BE2C (cell line): ENCODE results near the gene SLC25A53.
"Not testable (repeated sequence)": the region's sequence is repeated elsewhere in the genome, so short reads cannot be mapped to it uniquely, and the experiment has no call there.

Source experiments
- DNase-seq: peaks from one replicate; pipeline ENCODE4 v3.0.0-alpha.2; 2020
- H3K27me3 ChIP-seq: fragments of 250-450 bp; sonication (Bioruptor Pico); 2 replicates; pipeline ENCODE4 v1.5.1; 2020; ENCODE audit warnings: mild to moderate bottlenecking
- H3K36me3 ChIP-seq: fragments of 250-450 bp; sonication (Bioruptor Pico); 2 replicates; pipeline ENCODE4 v1.5.1; 2020; ENCODE audit warnings: mild to moderate bottlenecking
- H3K4me1 ChIP-seq: fragments of 250-450 bp; sonication (Bioruptor Pico); 2 replicates; pipeline ENCODE4 v1.5.1; 2020
- H3K4me3 ChIP-seq: 2 replicates; pipeline ENCODE4 v1.5.1; 2011; ENCODE audit warnings: low read depth, low read length
- H3K9me3 ChIP-seq: fragments of 250-450 bp; sonication (Bioruptor Pico); 2 replicates; pipeline ENCODE4 v1.5.1; 2020
- TF ChIP-seq, protein P1 (sequence below): IDR thresholded peaks from 2 replicates; pipeline ENCODE4 v1.5.1; 2012; ENCODE audit warnings: mild to moderate bottlenecking, low read depth, low read length

The SLC25A53 gene

DNA sequence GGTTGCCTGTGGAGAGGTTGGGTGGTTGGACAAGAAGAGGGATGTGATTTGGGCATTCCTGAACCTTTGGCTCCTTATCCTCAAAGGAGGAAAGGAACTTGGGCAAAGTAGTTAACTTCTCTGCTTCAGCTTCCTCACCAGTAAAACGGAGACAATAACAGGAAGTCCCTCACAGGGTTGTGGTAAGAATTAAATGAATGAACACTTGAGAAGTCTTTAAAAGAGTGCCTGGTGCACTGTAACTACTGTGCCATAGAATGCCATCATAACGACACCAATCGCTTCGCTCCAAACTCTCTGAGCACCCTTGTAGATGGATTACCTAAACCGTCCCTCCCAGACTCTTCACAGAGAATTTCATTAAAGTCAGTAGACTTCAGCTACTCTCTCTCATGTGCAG, 34.0 kb downstream of the SLC25A53 start:
- DNase-seq = no peak
- Histone ChIP-seq H3K9me3 (no peaks in the 10 kb centered on the region), H3K4me3 (no peak overlapping the region), H3K27me3 (no peaks in the 10 kb centered on the region), H3K36me3 (no peaks in the 10 kb centered on the region), H3K4me1 (no peaks in the 10 kb centered on the region)
- TF ChIP-seq, protein P1, sequence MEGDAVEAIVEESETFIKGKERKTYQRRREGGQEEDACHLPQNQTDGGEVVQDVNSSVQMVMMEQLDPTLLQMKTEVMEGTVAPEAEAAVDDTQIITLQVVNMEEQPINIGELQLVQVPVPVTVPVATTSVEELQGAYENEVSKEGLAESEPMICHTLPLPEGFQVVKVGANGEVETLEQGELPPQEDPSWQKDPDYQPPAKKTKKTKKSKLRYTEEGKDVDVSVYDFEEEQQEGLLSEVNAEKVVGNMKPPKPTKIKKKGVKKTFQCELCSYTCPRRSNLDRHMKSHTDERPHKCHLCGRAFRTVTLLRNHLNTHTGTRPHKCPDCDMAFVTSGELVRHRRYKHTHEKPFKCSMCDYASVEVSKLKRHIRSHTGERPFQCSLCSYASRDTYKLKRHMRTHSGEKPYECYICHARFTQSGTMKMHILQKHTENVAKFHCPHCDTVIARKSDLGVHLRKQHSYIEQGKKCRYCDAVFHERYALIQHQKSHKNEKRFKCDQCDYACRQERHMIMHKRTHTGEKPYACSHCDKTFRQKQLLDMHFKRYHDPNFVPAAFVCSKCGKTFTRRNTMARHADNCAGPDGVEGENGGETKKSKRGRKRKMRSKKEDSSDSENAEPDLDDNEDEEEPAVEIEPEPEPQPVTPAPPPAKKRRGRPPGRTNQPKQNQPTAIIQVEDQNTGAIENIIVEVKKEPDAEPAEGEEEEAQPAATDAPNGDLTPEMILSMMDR = no peak

DNA sequence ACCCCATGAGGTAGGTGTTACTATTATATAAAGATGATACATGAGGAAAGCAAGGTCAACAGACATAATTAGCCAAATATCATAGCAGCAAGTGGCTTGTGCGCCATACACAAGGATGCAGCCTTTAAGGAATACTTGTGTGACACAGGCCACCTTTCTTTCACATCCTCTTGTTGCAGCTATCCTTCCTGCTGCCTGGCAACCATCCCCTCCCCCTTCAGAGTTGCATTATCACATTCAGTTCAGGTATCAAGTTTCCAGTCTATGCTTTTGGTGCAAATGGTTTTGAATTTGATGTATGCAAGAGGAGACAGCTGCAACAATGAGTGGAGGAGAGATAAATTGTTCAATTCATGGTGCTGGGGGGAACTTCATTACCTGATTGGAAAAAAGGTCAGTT, 38.0 kb downstream of the SLC25A53 start:
- Histone ChIP-seq H3K4me1 (no peaks in the 10 kb centered on the region), H3K4me3 (no peak overlapping the region), H3K36me3 (no peaks in the 10 kb centered on the region), H3K27me3 (no peaks in the 10 kb centered on the region), H3K9me3 (no peaks in the 10 kb centered on the region)
- TF ChIP-seq, protein P1 = no peak
- no peak for DNase-seq

DNA sequence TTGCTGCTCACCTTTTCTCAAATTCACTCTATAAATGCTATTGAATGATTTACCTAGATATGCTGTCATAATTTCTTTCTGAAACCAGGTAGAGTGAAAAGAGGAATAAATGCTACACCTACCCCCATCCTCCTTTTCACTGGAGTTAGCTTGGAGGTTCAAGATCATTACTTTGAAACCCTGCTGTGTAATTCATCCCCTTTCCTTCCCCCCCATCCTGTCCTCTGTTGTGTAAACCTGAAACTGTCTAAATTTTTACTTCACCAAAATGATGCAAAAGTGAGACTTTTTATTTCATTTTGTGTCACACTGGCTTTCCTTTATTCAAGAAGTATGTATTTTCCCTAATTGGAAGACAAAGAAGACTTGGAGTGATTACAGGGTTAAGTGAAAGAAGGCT, 39.0 kb downstream of the SLC25A53 start:
- Histone ChIP-seq H3K4me3 (no peak overlapping the region), H3K9me3 (no peaks in the 10 kb centered on the region), H3K27me3 (no peaks in the 10 kb centered on the region), H3K4me1 (no peaks in the 10 kb centered on the region), H3K36me3 (no peaks in the 10 kb centered on the region)
- TF ChIP-seq, protein P1 = no peak
- DNase-seq = no peak

DNA sequence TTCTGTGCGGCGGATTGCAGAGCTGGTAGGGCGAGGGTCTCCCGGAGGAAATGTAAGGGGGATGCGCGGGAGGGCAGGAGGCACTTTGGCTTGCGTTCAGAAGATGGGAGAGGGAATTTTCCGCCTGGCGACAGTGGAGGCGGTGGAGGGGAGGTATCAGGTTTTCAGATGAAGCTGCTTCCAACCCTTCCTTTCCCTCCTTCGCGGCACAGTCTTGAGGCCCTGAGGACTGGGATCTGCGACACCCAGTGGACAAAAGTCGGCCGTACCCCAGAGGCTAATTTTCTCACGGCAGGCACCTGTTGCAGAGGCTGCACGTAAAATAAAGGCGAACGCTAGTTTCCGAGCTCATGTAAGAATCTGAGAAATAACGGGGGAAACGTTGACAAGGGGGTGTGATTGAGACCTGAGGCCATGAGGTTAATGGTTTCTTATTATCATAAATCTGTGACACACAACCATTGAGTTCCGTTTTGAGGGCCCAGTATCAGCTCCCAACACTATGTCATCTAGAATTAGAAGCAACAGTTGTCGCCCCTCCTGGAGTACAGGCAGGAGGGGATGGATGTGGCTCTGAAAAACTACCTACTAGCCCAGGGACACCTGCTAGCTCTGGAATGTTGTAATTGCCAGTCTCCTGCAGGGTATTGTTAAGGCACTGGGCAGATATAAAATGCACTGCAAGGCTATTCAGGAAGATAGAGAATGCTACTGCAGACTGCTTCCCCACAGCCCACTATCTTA, 43.4 kb downstream of the SLC25A53 start:
- Histone ChIP-seq H3K36me3 (no peaks in the 10 kb centered on the region), H3K27me3 (no peaks in the 10 kb centered on the region), H3K4me1 (no peaks in the 10 kb centered on the region), H3K9me3 (no peaks in the 10 kb centered on the region), H3K4me3 (peak overlapping the region; percentile 61)
- TF ChIP-seq, protein P1 = peak; percentile 64
- peak; percentile 66 for DNase-seq

DNA sequence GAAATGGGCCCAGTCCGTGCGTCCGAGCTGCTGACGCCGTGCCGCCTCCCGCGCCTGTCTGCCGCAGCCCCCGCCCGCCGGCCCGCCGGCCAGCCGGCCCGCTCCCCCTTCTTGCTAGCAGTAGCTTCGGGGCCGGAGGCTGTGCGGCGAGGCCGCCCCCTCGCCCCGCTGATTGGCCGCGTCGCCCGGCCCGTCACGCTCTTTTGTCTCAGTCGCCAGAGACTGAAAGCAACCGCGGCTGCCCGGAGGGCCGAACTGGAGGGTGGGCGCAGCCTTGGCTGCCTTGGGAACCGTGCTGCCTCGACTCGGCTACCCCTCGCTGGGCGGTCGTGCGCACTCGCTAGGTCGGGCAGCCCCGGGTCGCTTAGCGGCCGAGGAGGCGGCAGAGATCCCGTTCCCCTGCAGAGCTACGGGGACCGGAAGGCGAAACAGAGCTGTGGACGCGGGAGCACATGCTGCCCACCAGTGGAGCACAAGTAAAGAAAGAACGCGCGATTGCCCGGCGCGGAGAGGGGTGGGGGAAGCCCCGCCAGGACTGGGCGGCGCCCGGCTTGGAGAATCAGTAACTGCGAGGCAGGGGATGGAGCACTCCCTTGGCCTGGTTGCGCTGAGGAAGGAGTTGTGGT, 44.4 kb downstream of the SLC25A53 start, which contains the start of gene ZCCHC18:
ZCCHC18 (plus strand) TSS at position 198 of the 626 bp plus-strand sequence. CDS start 1,589 bp downstream, outside the sequence.
- Histone ChIP-seq H3K27me3 (no peaks in the 10 kb centered on the region), H3K4me3 (peak within 1 kb of the TSS; percentile 61), H3K36me3 (no peaks in the 10 kb centered on the region), H3K4me1 (no peaks in the 10 kb centered on the region), H3K9me3 (no peaks in the 10 kb centered on the region)
- TF ChIP-seq, protein P1 = no peak
- DNase-seq = peak; percentile 80

DNA sequence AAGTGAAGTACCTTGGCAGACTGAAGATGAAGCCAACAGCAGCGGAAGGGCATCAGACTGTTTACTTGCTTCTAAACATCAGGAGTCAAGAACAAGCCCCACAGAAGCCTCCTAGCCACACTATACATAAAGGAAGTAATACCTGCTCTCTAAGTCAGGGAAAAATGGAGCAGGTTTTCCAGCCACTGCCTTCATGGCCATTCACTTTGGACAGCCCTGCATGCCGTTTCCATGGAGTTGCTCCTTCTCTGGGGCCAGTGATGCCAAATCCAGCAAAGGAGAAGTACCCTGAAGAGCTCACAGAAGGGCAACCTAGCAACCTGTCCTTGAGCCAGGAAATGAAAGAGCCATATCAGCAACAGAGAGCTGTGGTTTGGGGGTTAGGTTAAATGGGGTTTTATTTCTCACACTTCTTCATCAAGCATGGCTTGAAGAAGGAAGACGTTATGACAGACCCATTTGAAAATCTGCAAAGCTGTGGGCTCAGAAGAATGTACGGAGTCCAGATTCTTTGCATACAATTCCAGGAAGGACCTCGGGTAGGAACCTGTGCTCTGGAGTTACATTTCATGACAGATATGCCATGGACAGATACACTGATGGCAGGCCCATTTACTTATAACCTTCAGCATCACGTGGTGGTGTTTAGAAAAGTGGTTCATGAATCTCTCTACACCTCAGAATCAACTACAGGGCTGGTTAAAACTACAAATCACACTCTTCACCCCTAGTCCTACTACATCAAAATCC, 46.1 kb downstream of the SLC25A53 start:
- not testable (repeated sequence) for H3K9me3 ChIP-seq, H3K4me1 ChIP-seq, DNase-seq, H3K27me3 ChIP-seq, H3K4me3 ChIP-seq, H3K36me3 ChIP-seq
